ENCODE data around the gene SPTBN1. TPM values are rescaled to one million over a fixed set of nuclear protein-coding genes. Genes with fewer than 3 reads are reported as not detected.

Gene SPTBN1
- total and polyA plus RNA-seq, 2 of the 13 experiments (the other 11 are each of a cell fraction or from before 2014, with no cell fraction given): 123 to 299 TPM

- TF ChIP-seq FOXK1 (CRISPR knock-in tag; IDR thresholded peaks at IDR 0.05; ENCODE audit: borderline replicate concordance, low read depth): no peak
- TF ChIP-seq GABPA (IDR thresholded peaks at IDR 0.05; ENCODE audit: low read depth, low read length): no peak
- no peak for TF ChIP-seq GABPA (CRISPR knock-in tag; IDR thresholded peaks at IDR 0.05; ENCODE audit: low read depth)
- TF ChIP-seq HIVEP1 (CRISPR knock-in tag; IDR thresholded peaks at IDR 0.05): no peak
- no peak for TF ChIP-seq NFIB (CRISPR knock-in tag; IDR thresholded peaks at IDR 0.05; ENCODE audit: borderline replicate concordance)
- TF ChIP-seq ZNF780A (CRISPR knock-in tag; IDR thresholded peaks at IDR 0.05): no peak
- TF ChIP-seq ZBTB25 (CRISPR knock-in tag; IDR thresholded peaks at IDR 0.05): no peak
- TF ChIP-seq ZNF530 (CRISPR knock-in tag; IDR thresholded peaks at IDR 0.05; ENCODE audit: low read depth): no peak
- no peak for TF ChIP-seq ZNF564 (CRISPR knock-in tag; IDR thresholded peaks at IDR 0.05)
- TF ChIP-seq ZBTB37 (CRISPR knock-in tag; IDR thresholded peaks at IDR 0.05): no peak
- TF ChIP-seq NCOA1 (CRISPR knock-in tag; IDR thresholded peaks at IDR 0.05): no peak
- no peak for TF ChIP-seq EEA1 (CRISPR knock-in tag; IDR thresholded peaks at IDR 0.05; ENCODE audit: borderline replicate concordance)
- TF ChIP-seq TAF15 (IDR thresholded peaks at IDR 0.05; ENCODE audit: low read depth, low read length, poor library complexity, severe bottlenecking): no peak
Measured at GRCh38 chr2:54541995-54542394, 85.9 kb downstream of the SPTBN1 start (continued).
